Measurements from ENCODE around the gene TNFRSF12A.
A peak's percentile ranks its signal among the peaks of the same experiment; 100 is the strongest.

TNFRSF12A gene

GRCh38 chr16:3013998-3014690 lies 6.0 kb upstream of the TNFRSF12A start:
- Histone ChIP-seq H3K9ac (ENCODE audit: low read length) (no peak overlapping the region), H3K4me1 (ENCODE audit: control insufficient read depth, insufficient read depth, low read length) (peaks cover 57% of the 10 kb centered on the region), H3K27ac (ENCODE audit: low read depth, low read length) (no peak overlapping the region), H3K4me3 (ENCODE audit: low read depth, low read length) (0 out of 2 replicates have a peak overlapping the region, but pooled peaks have one; percentile 51), H3K27me3 (ENCODE audit: control insufficient read depth, insufficient read depth, low read length) (peaks cover 29% of the 10 kb centered on the region), H3K9me3 (ENCODE audit: control insufficient read depth, insufficient read depth, low read depth, low read length) (no peaks in the 10 kb centered on the region), H3K36me3 (ENCODE audit: control insufficient read depth, insufficient read depth, low read length) (peaks cover 16% of the 10 kb centered on the region)

GRCh38 chr16:3014971-3015370 lies 5.2 kb upstream of the TNFRSF12A start:
- no peak overlapping the region for H3K9ac ChIP-seq (ENCODE audit: low read length)
- H3K4me3 ChIP-seq (ENCODE audit: low read depth, low read length) = no peak overlapping the region
- no peak overlapping the region for H3K27ac ChIP-seq (ENCODE audit: low read depth, low read length)
- peaks cover 16% of the 10 kb centered on the region for H3K36me3 ChIP-seq (ENCODE audit: control insufficient read depth, insufficient read depth, low read length)
- H3K27me3 ChIP-seq (ENCODE audit: control insufficient read depth, insufficient read depth, low read length) = peaks cover 29% of the 10 kb centered on the region
- peaks cover 52% of the 10 kb centered on the region for H3K4me1 ChIP-seq (ENCODE audit: control insufficient read depth, insufficient read depth, low read length)
- H3K9me3 ChIP-seq (ENCODE audit: control insufficient read depth, insufficient read depth, low read depth, low read length) = no peaks in the 10 kb centered on the region

- Histone ChIP-seq H3K27ac (ENCODE audit: low read depth, low read length) (no peak overlapping the region), H3K4me3 (ENCODE audit: low read depth, low read length) (peak overlapping the region; percentile 22), H3K9me3 (ENCODE audit: control insufficient read depth, insufficient read depth, low read depth, low read length) (no peaks in the 10 kb centered on the region), H3K4me1 (ENCODE audit: control insufficient read depth, insufficient read depth, low read length) (peaks cover 46% of the 10 kb centered on the region), H3K36me3 (ENCODE audit: control insufficient read depth, insufficient read depth, low read length) (peaks cover 16% of the 10 kb centered on the region), H3K9ac (ENCODE audit: low read length) (no peak overlapping the region), H3K27me3 (ENCODE audit: control insufficient read depth, insufficient read depth, low read length) (peaks cover 29% of the 10 kb centered on the region)
These were observed 4.2 kb upstream of the TNFRSF12A start for GRCh38 chr16:3015865-3016521.

- H3K4me1 ChIP-seq (ENCODE audit: control insufficient read depth, insufficient read depth, low read length) = peaks cover 44% of the 10 kb centered on the region
- peak overlapping the region; percentile 96 for H3K9ac ChIP-seq (ENCODE audit: low read length)
- peaks cover 23% of the 10 kb centered on the region for H3K36me3 ChIP-seq (ENCODE audit: control insufficient read depth, insufficient read depth, low read length)
- peaks cover 20% of the 10 kb centered on the region for H3K27me3 ChIP-seq (ENCODE audit: control insufficient read depth, insufficient read depth, low read length)
- H3K4me3 ChIP-seq (ENCODE audit: low read depth, low read length) = peak overlapping the region; percentile 86
- no peaks in the 10 kb centered on the region for H3K9me3 ChIP-seq (ENCODE audit: control insufficient read depth, insufficient read depth, low read depth, low read length)
- peak overlapping the region; percentile 98 for H3K27ac ChIP-seq (ENCODE audit: low read depth, low read length)
These were observed 2.8 kb upstream of the TNFRSF12A start for GRCh38 chr16:3017344-3017743.

DNA sequence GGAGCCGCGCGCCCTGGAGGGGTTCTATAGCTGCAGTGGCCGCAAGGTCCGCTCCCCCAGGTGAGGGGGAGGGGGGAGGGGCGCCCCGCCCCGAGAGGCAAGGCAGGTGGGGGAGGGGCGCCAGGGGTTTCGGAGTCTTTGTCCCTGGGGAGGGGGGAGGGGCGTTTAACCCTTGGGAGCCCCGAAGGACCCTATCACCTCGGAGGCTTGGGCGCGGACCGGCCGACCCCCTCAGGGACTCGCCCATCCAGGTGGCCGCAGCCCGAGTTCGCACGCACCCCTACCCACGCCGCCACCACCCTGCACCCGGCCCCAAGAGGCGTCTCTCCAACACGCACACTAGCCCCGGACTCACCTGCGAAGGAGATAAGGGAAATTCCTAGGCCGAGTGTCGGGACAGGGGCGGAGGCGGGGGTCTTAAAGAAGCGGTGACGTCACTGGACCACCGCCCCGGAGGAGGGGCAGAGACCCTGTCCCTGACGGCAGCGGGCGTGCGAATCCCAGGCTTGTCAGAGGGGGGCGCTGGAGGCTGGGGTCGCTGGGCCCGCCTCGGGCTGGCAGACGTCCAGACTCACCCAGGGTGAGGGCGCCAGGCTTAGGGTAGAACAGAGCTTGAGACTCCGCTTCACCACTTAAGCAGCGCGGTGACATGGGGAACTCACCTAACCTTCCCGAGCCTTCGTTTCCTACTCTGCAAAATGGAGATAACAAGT lies 2.2 kb upstream of the TNFRSF12A start, which contains the start of gene CLDN6:
Gene CLDN6 (minus strand): TSS at position 390 of the 713 bp plus-strand sequence. CDS start 2,162 bp downstream, outside the sequence.
- Histone ChIP-seq H3K27ac (ENCODE audit: low read depth, low read length) (peak within 1 kb of the TSS; percentile 98), H3K4me3 (ENCODE audit: low read depth, low read length) (peak within 1 kb of the TSS; percentile 86)

GRCh38 chr16:3019594-3020246 lies 448 bp upstream of the TNFRSF12A start:
- Histone ChIP-seq H3K9ac (ENCODE audit: low read length) (peak overlapping the region; percentile 84), H3K27ac (ENCODE audit: low read depth, low read length) (peak overlapping the region; percentile 45; the same call in 1 of the 2 replicates), H3K36me3 (ENCODE audit: control insufficient read depth, insufficient read depth, low read length) (peaks cover 29% of the 10 kb centered on the region), H3K4me3 (ENCODE audit: low read depth, low read length) (peak overlapping the region; percentile 94), H3K9me3 (ENCODE audit: control insufficient read depth, insufficient read depth, low read depth, low read length) (no peaks in the 10 kb centered on the region), H3K4me1 (ENCODE audit: control insufficient read depth, insufficient read depth, low read length) (peaks cover 31% of the 10 kb centered on the region), H3K27me3 (ENCODE audit: control insufficient read depth, insufficient read depth, low read length) (no peaks in the 10 kb centered on the region)

More for the DNA sequence above, 2.2 kb upstream of the TNFRSF12A start, which contains the start of gene CLDN6:
- peaks cover 46% of the 10 kb centered on the region for H3K4me1 ChIP-seq (ENCODE audit: control insufficient read depth, insufficient read depth, low read length)
- H3K9me3 ChIP-seq (ENCODE audit: control insufficient read depth, insufficient read depth, low read depth, low read length) = no peaks in the 10 kb centered on the region
- H3K36me3 ChIP-seq (ENCODE audit: control insufficient read depth, insufficient read depth, low read length) = peaks cover 28% of the 10 kb centered on the region
- H3K27me3 ChIP-seq (ENCODE audit: control insufficient read depth, insufficient read depth, low read length) = peaks cover 14% of the 10 kb centered on the region
- peak within 1 kb of the TSS; percentile 96 for H3K9ac ChIP-seq (ENCODE audit: low read length)

DNA sequence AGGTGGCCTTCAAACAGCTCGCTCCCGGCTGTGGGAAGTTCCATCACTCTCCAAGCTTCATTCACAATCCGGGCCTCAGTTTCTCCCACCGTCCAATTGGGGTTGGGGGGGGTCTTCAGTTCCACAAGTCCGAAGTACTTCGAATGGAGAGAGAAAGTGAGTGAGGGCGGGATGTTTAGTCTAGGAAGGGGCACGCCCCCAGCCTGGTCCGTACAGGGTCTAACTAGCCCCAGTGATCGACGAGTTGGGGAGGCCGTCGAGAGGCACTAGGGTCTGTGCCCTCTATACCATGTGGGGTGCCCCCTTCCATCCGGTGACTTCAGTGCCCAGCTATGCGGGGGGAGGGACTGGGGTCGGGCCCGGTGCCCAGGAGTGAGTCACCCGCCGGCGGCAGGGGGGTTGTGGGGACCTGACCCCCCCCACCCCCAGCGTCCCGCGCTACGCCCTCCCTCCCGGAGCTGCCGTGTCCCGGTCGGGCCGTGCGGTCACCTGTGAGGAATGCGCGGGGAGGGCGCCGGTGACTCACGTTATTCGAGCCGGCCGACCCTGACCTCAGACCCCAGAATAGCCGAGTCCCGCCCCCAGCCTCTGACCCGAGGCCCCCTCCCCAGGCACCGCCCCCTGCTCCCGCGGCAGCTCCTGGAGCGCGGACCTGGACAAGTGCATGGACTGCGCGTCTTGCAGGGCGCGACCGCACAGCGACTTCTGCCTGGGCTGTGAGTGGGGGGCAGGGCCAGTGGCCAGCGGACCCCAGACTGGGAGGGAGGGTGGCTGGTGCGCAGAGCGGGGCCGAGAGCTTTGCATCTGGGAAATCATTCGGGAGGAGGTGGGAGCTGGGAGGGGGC lies 658 bp downstream of the TNFRSF12A start:
- Histone ChIP-seq H3K9me3 (ENCODE audit: control insufficient read depth, insufficient read depth, low read depth, low read length) (no peaks in the 10 kb centered on the region), H3K36me3 (ENCODE audit: control insufficient read depth, insufficient read depth, low read length) (peaks cover 25% of the 10 kb centered on the region), H3K27me3 (ENCODE audit: control insufficient read depth, insufficient read depth, low read length) (no peaks in the 10 kb centered on the region), H3K4me1 (ENCODE audit: control insufficient read depth, insufficient read depth, low read length) (peaks cover 27% of the 10 kb centered on the region), H3K4me3 (ENCODE audit: low read depth, low read length) (peak overlapping the region; percentile 94), H3K9ac (ENCODE audit: low read length) (peak overlapping the region; percentile 98), H3K27ac (ENCODE audit: low read depth, low read length) (peak overlapping the region; percentile 99)

DNA sequence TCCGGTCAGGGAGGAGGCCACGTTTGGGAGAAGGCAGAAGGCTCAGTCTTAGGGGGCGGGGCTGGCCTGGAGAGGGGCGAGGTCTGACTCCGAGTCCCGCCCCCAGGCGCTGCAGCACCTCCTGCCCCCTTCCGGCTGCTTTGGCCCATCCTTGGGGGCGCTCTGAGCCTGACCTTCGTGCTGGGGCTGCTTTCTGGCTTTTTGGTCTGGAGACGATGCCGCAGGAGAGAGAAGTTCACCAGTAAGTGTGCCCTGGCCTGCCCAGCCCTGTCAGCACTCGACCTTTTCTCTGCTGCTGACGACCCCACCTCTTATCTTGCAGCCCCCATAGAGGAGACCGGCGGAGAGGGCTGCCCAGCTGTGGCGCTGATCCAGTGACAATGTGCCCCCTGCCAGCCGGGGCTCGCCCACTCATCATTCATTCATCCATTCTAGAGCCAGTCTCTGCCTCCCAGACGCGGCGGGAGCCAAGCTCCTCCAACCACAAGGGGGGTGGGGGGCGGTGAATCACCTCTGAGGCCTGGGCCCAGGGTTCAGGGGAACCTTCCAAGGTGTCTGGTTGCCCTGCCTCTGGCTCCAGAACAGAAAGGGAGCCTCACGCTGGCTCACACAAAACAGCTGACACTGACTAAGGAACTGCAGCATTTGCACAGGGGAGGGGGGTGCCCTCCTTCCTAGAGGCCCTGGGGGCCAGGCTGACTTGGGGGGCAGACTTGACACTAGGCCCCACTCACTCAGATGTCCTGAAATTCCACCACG lies 1.5 kb downstream of the TNFRSF12A start:
- Histone ChIP-seq H3K4me3 (ENCODE audit: low read depth, low read length) (peak overlapping the region; percentile 94), H3K4me1 (ENCODE audit: control insufficient read depth, insufficient read depth, low read length) (peaks cover 22% of the 10 kb centered on the region), H3K27ac (ENCODE audit: low read depth, low read length) (peak overlapping the region; percentile 99), H3K9ac (ENCODE audit: low read length) (peak overlapping the region; percentile 98), H3K36me3 (ENCODE audit: control insufficient read depth, insufficient read depth, low read length) (peaks cover 27% of the 10 kb centered on the region), H3K27me3 (ENCODE audit: control insufficient read depth, insufficient read depth, low read length) (no peaks in the 10 kb centered on the region), H3K9me3 (ENCODE audit: control insufficient read depth, insufficient read depth, low read depth, low read length) (no peaks in the 10 kb centered on the region)

DNA sequence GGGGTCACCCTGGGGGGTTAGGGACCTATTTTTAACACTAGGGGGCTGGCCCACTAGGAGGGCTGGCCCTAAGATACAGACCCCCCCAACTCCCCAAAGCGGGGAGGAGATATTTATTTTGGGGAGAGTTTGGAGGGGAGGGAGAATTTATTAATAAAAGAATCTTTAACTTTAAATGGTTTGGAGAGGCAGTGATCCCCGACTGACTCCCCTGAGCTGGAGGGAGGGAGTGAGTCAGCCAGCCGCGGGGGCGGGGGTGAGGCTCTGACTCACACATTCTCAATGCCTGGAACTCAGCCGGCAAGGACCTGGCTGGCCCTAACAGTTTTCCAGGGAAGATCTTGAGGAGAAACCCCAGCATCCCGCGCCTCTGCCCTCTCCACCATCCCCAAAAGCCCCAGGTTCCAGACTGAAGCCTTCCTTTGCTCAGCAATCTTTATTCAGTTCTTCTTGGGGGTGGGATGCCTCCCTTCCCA lies 2.1 kb downstream of the TNFRSF12A start:
- Histone ChIP-seq H3K4me1 (ENCODE audit: control insufficient read depth, insufficient read depth, low read length) (peaks cover 22% of the 10 kb centered on the region), H3K9me3 (ENCODE audit: control insufficient read depth, insufficient read depth, low read depth, low read length) (no peaks in the 10 kb centered on the region), H3K9ac (ENCODE audit: low read length) (peak overlapping the region; percentile 98), H3K4me3 (ENCODE audit: low read depth, low read length) (peak overlapping the region; percentile 94), H3K27me3 (ENCODE audit: control insufficient read depth, insufficient read depth, low read length) (no peaks in the 10 kb centered on the region), H3K27ac (ENCODE audit: low read depth, low read length) (peak overlapping the region; percentile 99), H3K36me3 (ENCODE audit: control insufficient read depth, insufficient read depth, low read length) (peaks cover 34% of the 10 kb centered on the region)

Data from HUES6 (cell line).